GM18861 (cell line): ENCODE results near the gene ATXN8OS.
"Not testable (repeated sequence)": the region's sequence is repeated elsewhere in the genome, so short reads cannot be mapped to it uniquely, and the experiment has no call there.

Experiments
- ATAC-seq: cut with Tn5 transposase; IDR thresholded peaks from one replicate; pipeline ENCODE4 v1.9.1; 2021; ENCODE audit not compliant: unreplicated experiment

The ATXN8OS gene

GRCh38 chr13:70107498-70108281 lies at the start of gene ATXN8OS:
Gene ATXN8OS, plus strand, starts transcription at chr13:70107826.
- no peak for ATAC-seq

GRCh38 chr13:70080012-70080411 lies 27.6 kb upstream of the ATXN8OS start:
- ATAC-seq = no peak

DNA sequence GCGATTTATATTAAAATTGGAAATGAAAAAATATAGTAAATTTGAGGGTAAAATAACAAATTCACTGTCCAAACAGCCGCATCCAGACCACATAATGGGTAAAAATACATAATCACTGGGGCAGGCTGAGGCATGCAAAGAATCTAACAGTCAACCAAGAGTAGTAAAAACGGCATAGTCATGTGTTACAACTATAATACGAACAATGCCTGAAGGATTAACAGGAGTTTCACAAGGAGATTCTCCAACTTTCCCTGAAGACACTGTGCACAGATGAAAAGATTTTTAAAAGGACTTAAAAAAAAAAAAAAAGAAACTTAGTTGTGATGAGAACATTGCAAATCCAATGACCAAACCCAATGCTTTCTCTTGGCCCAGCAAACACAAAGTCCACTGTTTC lies 20.4 kb upstream of the ATXN8OS start:
- ATAC-seq = no peak

GRCh38 chr13:70088926-70089325 lies 18.7 kb upstream of the ATXN8OS start:
- no peak for ATAC-seq

DNA sequence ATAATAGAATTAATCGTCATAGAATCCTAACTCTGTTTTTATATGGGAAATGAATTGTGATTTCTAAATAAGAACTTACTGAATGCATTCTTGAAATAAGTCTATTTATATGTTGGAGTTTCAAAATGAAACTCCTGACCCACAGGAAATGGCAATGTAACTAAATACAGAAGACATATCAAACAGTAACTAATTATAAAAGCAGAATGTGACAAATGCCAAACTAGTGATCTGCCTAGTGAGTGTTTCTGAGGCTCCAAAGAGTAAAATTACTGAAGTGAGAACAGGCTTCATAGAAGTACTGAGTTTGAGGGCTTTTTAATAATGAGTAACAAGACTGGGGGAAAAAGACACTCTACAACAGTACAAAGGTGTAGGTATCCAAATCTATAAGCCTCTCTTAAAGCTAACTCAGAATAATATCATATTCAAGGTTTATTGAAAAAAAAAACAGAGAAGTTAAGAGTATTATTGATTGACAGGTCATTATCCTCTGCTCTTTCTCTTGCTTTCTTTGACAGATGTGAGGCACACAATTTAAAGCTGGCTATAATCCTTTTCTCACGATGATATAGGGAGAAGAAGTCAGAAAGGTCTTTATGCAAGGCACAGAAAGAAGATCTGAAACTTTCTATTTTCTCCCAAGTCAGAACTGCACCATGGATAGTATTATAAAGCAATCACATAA lies 17.4 kb upstream of the ATXN8OS start:
- peak; percentile 91 for ATAC-seq

- ATAC-seq = no peak
These were observed 9.0 kb upstream of the ATXN8OS start for GRCh38 chr13:70098669-70099068.

DNA sequence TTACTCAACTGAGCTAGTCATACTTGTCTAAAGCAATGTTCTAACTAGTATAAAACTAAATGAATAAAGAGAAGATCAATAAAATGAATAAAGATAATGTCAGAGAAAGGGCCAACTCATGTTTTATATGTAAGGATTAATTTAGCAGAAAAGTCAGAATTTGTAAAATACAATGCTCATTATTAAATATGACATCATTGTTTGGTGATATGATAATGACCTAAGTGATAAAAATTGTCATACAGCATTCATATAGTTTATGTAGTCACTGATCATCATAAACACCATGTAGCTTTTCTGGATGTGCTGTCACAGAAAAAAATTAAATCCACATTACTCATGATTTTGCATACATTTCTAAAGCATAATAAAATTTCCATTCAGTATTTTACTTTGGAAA lies 3.1 kb upstream of the ATXN8OS start:
- no peak for ATAC-seq

DNA sequence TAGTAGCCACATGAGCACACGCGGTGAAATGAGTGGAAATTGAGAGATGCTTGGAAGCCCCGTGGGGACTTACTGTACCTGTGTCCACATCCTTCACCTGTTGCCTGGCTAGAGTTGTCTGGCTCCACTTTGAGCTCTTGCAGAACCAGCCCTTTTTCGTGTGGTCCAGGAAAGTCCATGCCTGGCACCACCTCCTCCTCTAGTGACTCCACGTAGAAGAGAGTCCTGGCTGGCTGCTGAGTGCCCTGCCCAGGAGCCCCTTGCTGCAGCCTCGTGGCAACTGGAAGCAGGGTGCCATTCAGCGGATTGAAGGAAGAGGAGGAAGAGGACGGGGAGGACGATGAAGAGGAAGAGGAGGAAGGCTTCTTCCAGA lies 515 bp upstream of the ATXN8OS start:
- ATAC-seq = no peak

DNA sequence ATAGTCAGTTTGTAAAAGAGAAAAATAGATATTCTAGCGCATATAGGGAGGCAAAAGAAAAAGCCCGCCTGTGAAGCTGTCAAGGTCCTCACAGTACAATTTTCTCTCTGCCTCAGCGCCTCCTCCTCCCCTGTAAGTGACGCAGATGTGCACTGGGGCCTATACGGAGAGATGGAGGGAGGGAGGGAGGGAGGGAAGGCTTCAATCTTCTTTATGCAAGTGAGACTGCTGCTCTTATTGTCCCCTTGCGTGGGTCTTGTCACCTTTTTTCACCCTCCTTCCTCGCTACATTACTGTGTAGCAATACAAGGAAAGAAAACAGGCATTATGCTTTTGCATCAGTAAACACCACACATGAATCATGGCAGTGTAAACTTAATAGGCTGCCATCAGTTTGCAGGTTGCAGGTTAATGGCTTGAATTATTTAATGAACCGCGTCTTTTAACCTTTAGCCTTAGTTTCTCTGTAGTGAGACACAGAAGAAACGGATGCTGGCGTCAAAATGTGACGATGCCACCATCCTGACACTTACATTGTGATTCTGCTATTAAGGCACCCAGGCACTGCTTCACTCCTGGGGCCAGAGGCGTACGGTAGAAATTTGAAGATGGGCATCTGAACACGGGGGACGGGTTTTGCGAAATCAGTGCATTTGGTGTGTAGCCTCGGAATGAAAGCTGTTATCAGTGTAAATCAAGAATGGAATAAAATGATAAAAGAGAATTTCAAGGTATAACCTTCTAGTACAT lies 905 bp downstream of the ATXN8OS start, which contains the start of gene KLHL1:
Gene KLHL1 (minus strand): TSS at position 97 of the 750 bp plus-strand sequence. CDS start 753 bp downstream, outside the sequence.
- no peak for ATAC-seq

GRCh38 chr13:70117338-70117905 lies 9.8 kb downstream of the ATXN8OS start:
- no peak for ATAC-seq

- no peak for ATAC-seq
These were observed 18.1 kb downstream of the ATXN8OS start for GRCh38 chr13:70125693-70126092.

DNA sequence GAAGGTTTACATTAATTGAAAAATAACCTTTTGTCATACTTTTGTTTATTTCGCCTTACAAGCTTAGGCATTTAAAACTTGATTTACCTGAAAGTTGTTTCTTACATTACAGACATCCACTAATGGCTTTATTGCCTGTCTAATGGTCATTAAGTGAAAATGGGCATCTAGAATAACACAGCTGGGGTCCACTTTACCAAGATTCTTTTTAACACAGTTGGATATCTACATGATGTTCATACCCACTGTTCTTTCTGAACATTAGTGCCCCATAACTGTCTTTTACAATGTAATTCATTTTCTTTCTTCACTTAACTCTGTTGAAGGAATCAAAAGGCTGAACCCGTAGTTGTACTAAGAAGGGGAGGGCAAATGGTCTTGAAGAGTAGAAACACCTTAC lies 20.5 kb downstream of the ATXN8OS start:
- no peak for ATAC-seq

- ATAC-seq = not testable (repeated sequence)
These were observed 35.0 kb downstream of the ATXN8OS start for GRCh38 chr13:70142658-70143057.

- no peak for ATAC-seq
These were observed 54.5 kb downstream of the ATXN8OS start for GRCh38 chr13:70162141-70162540.

- ATAC-seq = no peak
These were observed 63.1 kb downstream of the ATXN8OS start for GRCh38 chr13:70170689-70171088.

DNA sequence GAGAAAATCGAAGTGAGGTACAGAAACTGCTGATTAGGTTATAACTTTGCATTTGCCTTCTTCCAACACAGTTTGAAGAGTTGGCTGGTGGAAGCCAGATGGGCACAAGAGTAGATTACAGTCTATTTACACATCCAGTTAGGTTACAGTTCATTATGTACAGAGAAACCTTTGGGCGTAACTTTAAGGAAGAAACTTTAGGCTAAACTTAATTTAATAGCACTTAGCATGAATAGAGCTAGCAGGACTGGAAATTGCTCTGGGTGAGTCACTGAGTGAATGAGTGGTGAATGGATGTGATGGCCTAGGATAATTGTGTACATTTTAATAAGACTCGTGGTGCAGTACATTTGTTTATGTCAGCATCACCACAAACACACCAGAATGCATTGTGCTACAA lies 63.5 kb downstream of the ATXN8OS start:
- ATAC-seq = no peak

- ATAC-seq = no peak
These were observed 65.4 kb downstream of the ATXN8OS start for GRCh38 chr13:70172946-70173597.

GRCh38 chr13:70173598-70173959 lies 66.0 kb downstream of the ATXN8OS start:
- no peak for ATAC-seq

DNA sequence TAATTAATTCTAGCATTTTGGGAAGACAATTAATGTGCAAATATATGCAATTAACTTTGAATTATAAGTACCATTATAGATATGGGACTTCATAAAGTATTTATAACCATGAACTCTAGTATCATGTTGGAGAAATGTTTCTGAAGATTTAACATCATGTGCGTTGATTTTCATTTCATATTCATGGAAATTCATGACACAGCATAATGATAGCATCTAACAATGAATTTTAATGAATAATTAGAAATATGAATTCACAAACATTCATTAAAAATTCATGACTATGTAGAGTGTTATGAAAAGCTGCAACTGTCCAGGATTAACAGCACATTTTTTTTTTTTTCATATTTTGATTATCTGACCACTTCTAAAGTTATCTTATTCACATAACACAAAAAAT lies 70.7 kb downstream of the ATXN8OS start:
- ATAC-seq = no peak
